ENCODE results near the gene CCDC154. TPM values are rescaled to one million over a fixed set of nuclear protein-coding genes. Genes with fewer than 3 reads are reported as not detected.

CCDC154 gene
- total RNA-seq, 1 donor from 2014 or later: 2.5 TPM

- no peaks in the 10 kb centered on the region for H3K9me3 Mint-ChIP-seq (ENCODE audit: unreplicated experiment)
- no peak overlapping the region for H3K4me3 Mint-ChIP-seq (ENCODE audit: unreplicated experiment)
- no peak for DNase-seq (ENCODE audit: extremely low spot score, unreplicated experiment)
- no peaks in the 10 kb centered on the region for H3K27me3 Mint-ChIP-seq (ENCODE audit: unreplicated experiment)
- TF ChIP-seq CTCF (IDR thresholded peaks at IDR 0.05): no peak
- H3K27ac Mint-ChIP-seq (ENCODE audit: unreplicated experiment): no peak overlapping the region
- H3K36me3 Mint-ChIP-seq (ENCODE audit: unreplicated experiment): no peaks in the 10 kb centered on the region
- H3K4me1 Mint-ChIP-seq (ENCODE audit: unreplicated experiment): peaks cover 9% of the 10 kb centered on the region
Observed at GRCh38 chr16:1425616-1426370, 18.6 kb downstream of the CCDC154 start.

- no peaks in the 10 kb centered on the region for H3K9me3 Mint-ChIP-seq (ENCODE audit: unreplicated experiment)
- peaks cover 15% of the 10 kb centered on the region for H3K4me1 Mint-ChIP-seq (ENCODE audit: unreplicated experiment)
- no peaks in the 10 kb centered on the region for H3K36me3 Mint-ChIP-seq (ENCODE audit: unreplicated experiment)
- H3K27ac Mint-ChIP-seq (ENCODE audit: unreplicated experiment): no peak overlapping the region
- no peak for DNase-seq (ENCODE audit: extremely low spot score, unreplicated experiment)
- no peaks in the 10 kb centered on the region for H3K27me3 Mint-ChIP-seq (ENCODE audit: unreplicated experiment)
- no peak overlapping the region for H3K4me3 Mint-ChIP-seq (ENCODE audit: unreplicated experiment)
- no peak for TF ChIP-seq CTCF (IDR thresholded peaks at IDR 0.05)
Observed at GRCh38 chr16:1424028-1424427, 20.3 kb downstream of the CCDC154 start.

- H3K27ac Mint-ChIP-seq (ENCODE audit: unreplicated experiment): peak overlapping the region; percentile 97
- no peaks in the 10 kb centered on the region for H3K27me3 Mint-ChIP-seq (ENCODE audit: unreplicated experiment)
- no peak for DNase-seq (ENCODE audit: extremely low spot score, unreplicated experiment)
- H3K36me3 Mint-ChIP-seq (ENCODE audit: unreplicated experiment): no peaks in the 10 kb centered on the region
- H3K4me1 Mint-ChIP-seq (ENCODE audit: unreplicated experiment): peaks cover 15% of the 10 kb centered on the region
- peak overlapping the region; percentile 94 for H3K4me3 Mint-ChIP-seq (ENCODE audit: unreplicated experiment)
- no peaks in the 10 kb centered on the region for H3K9me3 Mint-ChIP-seq (ENCODE audit: unreplicated experiment)
- TF ChIP-seq CTCF (IDR thresholded peaks at IDR 0.05): no peak
Observed at GRCh38 chr16:1422076-1422475, 22.3 kb downstream of the CCDC154 start.

- peak overlapping the region; percentile 50 for H3K27ac Mint-ChIP-seq (ENCODE audit: unreplicated experiment)
- no peak for TF ChIP-seq CTCF (IDR thresholded peaks at IDR 0.05)
Observed at GRCh38 chr16:1420111-1420539, 24.2 kb downstream of the CCDC154 start.

GRCh38 chr16:1416521-1416941, 27.8 kb downstream of the CCDC154 start:
- H3K27me3 Mint-ChIP-seq (ENCODE audit: unreplicated experiment): no peaks in the 10 kb centered on the region
- no peak overlapping the region for H3K4me3 Mint-ChIP-seq (ENCODE audit: unreplicated experiment)
- TF ChIP-seq CTCF (IDR thresholded peaks at IDR 0.05): no peak
- DNase-seq (ENCODE audit: extremely low spot score, unreplicated experiment): no peak
- H3K27ac Mint-ChIP-seq (ENCODE audit: unreplicated experiment): peak overlapping the region; percentile 14
- H3K36me3 Mint-ChIP-seq (ENCODE audit: unreplicated experiment): no peaks in the 10 kb centered on the region
- no peaks in the 10 kb centered on the region for H3K9me3 Mint-ChIP-seq (ENCODE audit: unreplicated experiment)
- peaks cover 22% of the 10 kb centered on the region for H3K4me1 Mint-ChIP-seq (ENCODE audit: unreplicated experiment)

More at GRCh38 chr16:1420111-1420539, 24.2 kb downstream of the CCDC154 start:
- DNase-seq (ENCODE audit: extremely low spot score, unreplicated experiment): no peak
- no peaks in the 10 kb centered on the region for H3K9me3 Mint-ChIP-seq (ENCODE audit: unreplicated experiment)
- no peaks in the 10 kb centered on the region for H3K36me3 Mint-ChIP-seq (ENCODE audit: unreplicated experiment)
- no peaks in the 10 kb centered on the region for H3K27me3 Mint-ChIP-seq (ENCODE audit: unreplicated experiment)
- H3K4me1 Mint-ChIP-seq (ENCODE audit: unreplicated experiment): peaks cover 18% of the 10 kb centered on the region
- peak overlapping the region; percentile 94 for H3K4me3 Mint-ChIP-seq (ENCODE audit: unreplicated experiment)
